PC-9 (cell line): ENCODE data around the gene DET1. TPM values are rescaled to one million over a fixed set of nuclear protein-coding genes. Genes with fewer than 3 reads are reported as not detected.

ENCODE experiments used
- BruUV-seq: library from RNA; stranded (reverse); fragments of 400-500 nt; replicated peaks from 2 replicates; lab custom pipeline; 2021; lab: Mats Ljungman, UMichigan
- CTCF ChIA-PET: fragments of 300-600 bp; sonication (Branson Sonifier 250); formaldehyde crosslinking; loops from one replicate; lab custom pipeline; 2022; ENCODE audit warnings: antibody characterized with exemption; lab: Charles Lee
- POLR2A ChIA-PET: fragments of 300-600 bp; sonication (Branson Sonifier 250); formaldehyde crosslinking; loops from one replicate; lab custom pipeline; 2022; ENCODE audit warnings: antibody characterized with exemption; ENCODE audit not compliant: unreplicated experiment; lab: Charles Lee
- DNase-seq, 2 experiments: peaks; one replicate each; pipeline versions ENCODE4 v3.0.0 to v3.0.0-alpha.2; 2015 to 2022; ENCODE audit warnings: mixed read lengths in 1 of 2
- H2AFZ ChIP-seq: fragments of 200-600 bp; sonication (generic); 2 replicates; pipeline ENCODE4 v1.8.1; 2017; ENCODE audit warnings: antibody characterized with exemption
- H3F3A ChIP-seq: fragments of 200-600 bp; sonication (generic); 2 replicates; pipeline ENCODE4 v1.8.1; 2017; ENCODE audit warnings: antibody characterized with exemption, mild to moderate bottlenecking, low read depth; ENCODE audit not compliant: insufficient read depth
- H3K27ac ChIP-seq: fragments of 200-600 bp; sonication (generic); 2 replicates; pipeline ENCODE4 v1.6.1; 2016; ENCODE audit warnings: mixed run types
- H3K27me3 ChIP-seq: fragments of 200-600 bp; sonication (generic); 2 replicates; pipeline ENCODE4 v1.6.1; 2016; ENCODE audit warnings: low read depth, mixed run types; ENCODE audit not compliant: insufficient read depth
- H3K36me3 ChIP-seq: fragments of 200-600 bp; sonication (generic); 2 replicates; pipeline ENCODE4 v1.6.1; 2016; ENCODE audit warnings: low read depth, mixed run types
- H3K4me1 ChIP-seq: fragments of 200-600 bp; sonication (generic); replicated peaks from 2 replicates; pipeline ENCODE4 v1.6.1; 2016; ENCODE audit warnings: mixed run types; ENCODE audit not compliant: insufficient read depth
- H3K4me2 ChIP-seq: fragments of 200-600 bp; sonication (generic); 2 replicates; pipeline ENCODE4 v1.6.1; 2017; ENCODE audit warnings: mixed run types
- H3K4me3 ChIP-seq: fragments of 200-600 bp; sonication (generic); 2 replicates; pipeline ENCODE4 v1.6.1; 2016; ENCODE audit warnings: mixed run types
- H3K79me2 ChIP-seq: fragments of 200-600 bp; sonication (generic); 2 replicates; pipeline ENCODE4 v1.6.1; 2017; ENCODE audit warnings: low read depth, mixed run types
- H3K9me2 ChIP-seq: fragments of 200-600 bp; sonication (generic); 2 replicates; pipeline ENCODE4 v1.8.1; 2017; ENCODE audit warnings: mild to moderate bottlenecking; ENCODE audit not compliant: insufficient read depth
- H3K9me3 ChIP-seq: fragments of 200-600 bp; sonication (generic); 2 replicates; pipeline ENCODE4 v1.8.1; 2016; ENCODE audit warnings: low read depth; ENCODE audit not compliant: insufficient read depth
- H4K20me1 ChIP-seq: fragments of 200-600 bp; sonication (generic); 2 replicates; pipeline ENCODE4 v1.8.1; 2017; ENCODE audit not compliant: insufficient read depth
- EZH2 ChIP-seq: fragments of 200-600 bp; sonication (generic); IDR thresholded peaks from 2 replicates; pipeline ENCODE4 v1.8.0; 2017; ENCODE audit warnings: antibody characterized with exemption, low read depth
- intact Hi-C: fragments of 100-400 bp; cut with micrococcal nuclease; formaldehyde crosslinking; loops from one replicate; pipeline ENCODE4 v1.10.0; 2022; ENCODE audit not compliant: unreplicated experiment
- total RNA-seq: library from RNA; stranded (reverse); gene quantifications from 2 replicates; pipeline ENCODE4 v1.2.3, GENCODE V29; 2021
- TF ChIP-seq, protein P1 (sequence below): fragments of 200-600 bp; sonication (generic); conservative IDR thresholded peaks from 2 replicates; pipeline ENCODE4 v1.6.1; 2017; ENCODE audit warnings: mixed run types, antibody characterized with exemption, mild to moderate bottlenecking, moderate library complexity

Gene DET1
- total RNA-seq, 1 experiment from 2014 or later = 3.7 TPM

DNA sequence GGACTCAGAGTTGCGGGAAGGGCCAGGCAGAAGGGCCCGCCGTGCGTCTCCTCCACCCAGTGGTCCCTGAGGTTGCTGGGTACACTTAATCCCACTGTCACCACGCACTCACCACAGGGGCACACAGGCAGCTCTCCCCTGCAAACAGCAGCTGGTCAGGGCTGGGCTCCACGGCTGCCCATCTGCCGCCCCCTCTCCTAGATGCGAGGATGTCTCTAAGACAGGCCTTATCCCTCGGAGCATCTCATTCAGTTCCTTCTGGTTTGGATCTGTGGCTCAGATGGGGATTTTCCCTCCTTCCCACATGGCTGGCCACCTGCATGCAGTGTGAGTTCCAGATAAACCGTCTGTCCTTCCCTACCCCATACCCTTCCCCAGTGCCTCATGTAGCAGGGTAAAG is 52.6 kb downstream of the DET1 start:
- POLR2A ChIA-PET = no interaction called here
- no peaks in the 10 kb centered on the region for H3K9me2 ChIP-seq
- no peaks in the 10 kb centered on the region for H3F3A ChIP-seq
- BruUV-seq = no TSS peak
- H3K79me2 ChIP-seq = no peaks in the 10 kb centered on the region
- intact Hi-C loops = no loop called here
- no peaks in the 10 kb centered on the region for H3K9me3 ChIP-seq
- H4K20me1 ChIP-seq = no peaks in the 10 kb centered on the region
- H3K4me2 ChIP-seq = no peak overlapping the region
- peaks cover 3% of the 10 kb centered on the region; the same call in 1 of the 2 replicates for H3K27me3 ChIP-seq
- H3K4me1 ChIP-seq = no peaks in the 10 kb centered on the region
- no peaks in the 10 kb centered on the region for H3K36me3 ChIP-seq
- H3K27ac ChIP-seq = no peak overlapping the region
- CTCF ChIA-PET = no interaction called here
- no peak for DNase-seq
- no peak for TF ChIP-seq EZH2
- H2AFZ ChIP-seq = no peak overlapping the region
- no peak overlapping the region for H3K4me3 ChIP-seq

DNA sequence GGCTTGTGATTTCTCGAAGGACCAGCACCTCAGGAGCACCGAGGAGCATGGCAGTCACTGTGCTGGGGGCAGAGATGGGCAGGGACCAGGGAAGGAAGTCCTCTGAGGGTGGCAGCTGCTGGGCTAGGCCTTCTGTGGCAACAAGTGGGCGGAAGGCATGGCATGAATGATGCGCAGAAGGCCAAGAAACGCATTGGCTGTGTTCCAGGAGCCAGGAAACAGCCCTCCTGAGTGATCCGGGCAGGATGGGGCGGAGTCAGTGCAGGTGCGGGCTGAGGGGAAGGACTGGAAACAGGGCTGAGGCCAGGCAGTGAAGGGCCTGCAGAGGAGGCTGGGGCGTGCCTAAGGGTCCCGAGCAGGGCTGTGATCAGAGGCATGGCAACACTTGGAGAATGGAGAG is 55.3 kb downstream of the DET1 start:
- Histone ChIP-seq H3K9me2 (no peaks in the 10 kb centered on the region), H3K4me1 (no peaks in the 10 kb centered on the region), H3K36me3 (no peaks in the 10 kb centered on the region), H3K27me3 (peaks cover 9% of the 10 kb centered on the region; the same call in 1 of the 2 replicates), H3K4me3 (no peak overlapping the region), H3F3A (no peaks in the 10 kb centered on the region), H3K4me2 (no peak overlapping the region), H2AFZ (no peak overlapping the region), H3K79me2 (no peaks in the 10 kb centered on the region), H4K20me1 (no peaks in the 10 kb centered on the region), H3K9me3 (no peaks in the 10 kb centered on the region), H3K27ac (no peak overlapping the region)
- POLR2A ChIA-PET = no interaction called here
- intact Hi-C loops = no loop called here
- no peak for DNase-seq
- TF ChIP-seq, protein P1, sequence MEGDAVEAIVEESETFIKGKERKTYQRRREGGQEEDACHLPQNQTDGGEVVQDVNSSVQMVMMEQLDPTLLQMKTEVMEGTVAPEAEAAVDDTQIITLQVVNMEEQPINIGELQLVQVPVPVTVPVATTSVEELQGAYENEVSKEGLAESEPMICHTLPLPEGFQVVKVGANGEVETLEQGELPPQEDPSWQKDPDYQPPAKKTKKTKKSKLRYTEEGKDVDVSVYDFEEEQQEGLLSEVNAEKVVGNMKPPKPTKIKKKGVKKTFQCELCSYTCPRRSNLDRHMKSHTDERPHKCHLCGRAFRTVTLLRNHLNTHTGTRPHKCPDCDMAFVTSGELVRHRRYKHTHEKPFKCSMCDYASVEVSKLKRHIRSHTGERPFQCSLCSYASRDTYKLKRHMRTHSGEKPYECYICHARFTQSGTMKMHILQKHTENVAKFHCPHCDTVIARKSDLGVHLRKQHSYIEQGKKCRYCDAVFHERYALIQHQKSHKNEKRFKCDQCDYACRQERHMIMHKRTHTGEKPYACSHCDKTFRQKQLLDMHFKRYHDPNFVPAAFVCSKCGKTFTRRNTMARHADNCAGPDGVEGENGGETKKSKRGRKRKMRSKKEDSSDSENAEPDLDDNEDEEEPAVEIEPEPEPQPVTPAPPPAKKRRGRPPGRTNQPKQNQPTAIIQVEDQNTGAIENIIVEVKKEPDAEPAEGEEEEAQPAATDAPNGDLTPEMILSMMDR = no peak
- no peak for TF ChIP-seq EZH2
- no TSS peak for BruUV-seq
- CTCF ChIA-PET = no interaction called here

DNA sequence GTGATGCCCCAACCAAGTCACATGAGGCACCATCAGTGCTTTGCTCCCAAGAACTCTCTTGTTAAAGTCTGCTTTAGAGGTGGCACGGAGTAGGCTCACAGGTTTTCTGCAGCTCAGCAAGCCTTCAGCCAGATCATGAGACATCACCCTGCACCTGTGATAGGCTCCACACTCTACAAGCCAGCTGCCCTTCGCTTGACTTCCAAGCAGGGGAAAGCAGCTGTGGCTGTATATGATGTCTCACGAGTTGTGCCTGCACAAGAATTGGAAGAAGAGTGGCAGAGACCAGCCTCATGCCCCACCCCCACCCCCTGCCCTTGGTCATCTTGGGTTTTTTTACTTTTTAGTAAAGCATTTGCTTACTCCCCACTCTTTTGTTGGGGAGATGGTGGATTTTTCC is 56.4 kb downstream of the DET1 start:
- Histone ChIP-seq H3K79me2 (no peaks in the 10 kb centered on the region), H2AFZ (no peak overlapping the region), H3K9me3 (no peaks in the 10 kb centered on the region), H3F3A (no peaks in the 10 kb centered on the region), H3K27ac (no peak overlapping the region), H4K20me1 (no peaks in the 10 kb centered on the region), H3K4me2 (no peak overlapping the region), H3K4me3 (no peak overlapping the region), H3K36me3 (no peaks in the 10 kb centered on the region), H3K9me2 (no peaks in the 10 kb centered on the region), H3K27me3 (peaks cover 9% of the 10 kb centered on the region; the same call in 1 of the 2 replicates), H3K4me1 (no peaks in the 10 kb centered on the region)
- CTCF ChIA-PET = no interaction called here
- DNase-seq = no peak
- no peak for TF ChIP-seq EZH2
- TF ChIP-seq, protein P1 = no peak
- intact Hi-C loops = no loop called here
- BruUV-seq = no TSS peak
- POLR2A ChIA-PET = no interaction called here

DNA sequence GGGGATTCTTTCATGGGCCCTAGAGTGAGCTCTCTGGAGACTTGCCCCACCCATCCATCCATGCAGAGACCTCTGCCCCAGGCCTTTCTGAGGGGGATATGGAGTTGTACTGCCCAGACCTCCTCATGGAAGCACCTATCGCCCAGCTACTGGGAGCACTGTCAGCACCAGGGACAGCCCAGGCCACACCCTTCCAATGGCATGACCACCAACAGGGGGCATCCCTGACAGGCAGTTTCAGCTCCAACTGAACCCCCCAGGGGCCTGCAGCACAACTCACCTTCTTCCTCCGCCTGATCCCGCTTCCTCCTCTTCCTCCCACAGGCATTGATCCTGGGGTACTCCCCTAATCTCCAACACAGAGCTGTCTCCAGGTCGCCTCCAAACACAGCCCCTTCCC is 57.2 kb downstream of the DET1 start:
- Histone ChIP-seq H3K4me1 (no peaks in the 10 kb centered on the region), H3K4me3 (no peak overlapping the region), H3K9me2 (no peaks in the 10 kb centered on the region), H3K9me3 (no peaks in the 10 kb centered on the region), H3K27me3 (peaks cover 9% of the 10 kb centered on the region; the same call in 1 of the 2 replicates), H4K20me1 (no peaks in the 10 kb centered on the region), H3K79me2 (no peaks in the 10 kb centered on the region), H2AFZ (no peak overlapping the region), H3K36me3 (no peaks in the 10 kb centered on the region), H3K4me2 (no peak overlapping the region), H3K27ac (no peak overlapping the region), H3F3A (no peaks in the 10 kb centered on the region)
- ChIA-PET CTCF (no interaction called here), POLR2A (no interaction called here)
- intact Hi-C loops = no loop called here
- BruUV-seq = no TSS peak
- TF ChIP-seq, protein P1 = no peak
- TF ChIP-seq EZH2 = no peak
- DNase-seq = no peak
